Measurements from ENCODE around the gene KCNH1. TPM values are rescaled to one million over a fixed set of nuclear protein-coding genes. Genes with fewer than 3 reads are reported as not detected.

The KCNH1 gene
- total RNA-seq, 2 donors from 2014 or later, result not detected

- peaks cover 41% of the 10 kb centered on the region for H3K27me3 Mint-ChIP-seq
- H3K4me3 Mint-ChIP-seq, result no peak overlapping the region
- H3K36me3 Mint-ChIP-seq (ENCODE audit: low read depth), result no peaks in the 10 kb centered on the region
- no peaks in the 10 kb centered on the region for H3K9me3 Mint-ChIP-seq
- no peaks in the 10 kb centered on the region for H3K4me1 Mint-ChIP-seq
- H3K27ac Mint-ChIP-seq, result no peak overlapping the region
- no peak for ATAC-seq (replicated peaks)
Measured at GRCh38 chr1:210907251-210907805, 226.6 kb downstream of the KCNH1 start.

- ATAC-seq (replicated peaks), result no peak
- Mint-ChIP-seq H3K36me3 (ENCODE audit: low read depth) (no peaks in the 10 kb centered on the region), H3K4me3 (no peak overlapping the region), H3K4me1 (no peaks in the 10 kb centered on the region), H3K27ac (no peak overlapping the region), H3K9me3 (no peaks in the 10 kb centered on the region), H3K27me3 (peaks cover 46% of the 10 kb centered on the region)
Measured at GRCh38 chr1:210905944-210906453, 227.9 kb downstream of the KCNH1 start.

- no peak for ATAC-seq (replicated peaks)
Measured at GRCh38 chr1:210905365-210905904, 228.5 kb downstream of the KCNH1 start.

GRCh38 chr1:210901981-210902770 lies 231.8 kb downstream of the KCNH1 start:
- no peak overlapping the region for H3K4me3 Mint-ChIP-seq
- peaks cover 47% of the 10 kb centered on the region for H3K27me3 Mint-ChIP-seq
- H3K4me1 Mint-ChIP-seq, result no peaks in the 10 kb centered on the region
- ATAC-seq (replicated peaks), result no peak
- no peak overlapping the region for H3K27ac Mint-ChIP-seq
- no peaks in the 10 kb centered on the region for H3K9me3 Mint-ChIP-seq
- no peaks in the 10 kb centered on the region for H3K36me3 Mint-ChIP-seq (ENCODE audit: low read depth)

More at GRCh38 chr1:210905365-210905904, 228.5 kb downstream of the KCNH1 start:
- no peaks in the 10 kb centered on the region for H3K4me1 Mint-ChIP-seq
- no peak overlapping the region for H3K27ac Mint-ChIP-seq
- peaks cover 50% of the 10 kb centered on the region for H3K27me3 Mint-ChIP-seq
- H3K36me3 Mint-ChIP-seq (ENCODE audit: low read depth), result no peaks in the 10 kb centered on the region
- H3K9me3 Mint-ChIP-seq, result no peaks in the 10 kb centered on the region
- H3K4me3 Mint-ChIP-seq, result no peak overlapping the region

GRCh38 chr1:210900820-210901219 lies 233.1 kb downstream of the KCNH1 start:
- H3K4me1 Mint-ChIP-seq, result no peaks in the 10 kb centered on the region
- no peak overlapping the region for H3K4me3 Mint-ChIP-seq
- H3K36me3 Mint-ChIP-seq (ENCODE audit: low read depth), result no peaks in the 10 kb centered on the region
- no peaks in the 10 kb centered on the region for H3K9me3 Mint-ChIP-seq
- no peak for ATAC-seq (replicated peaks)
- peaks cover 42% of the 10 kb centered on the region for H3K27me3 Mint-ChIP-seq
- no peak overlapping the region for H3K27ac Mint-ChIP-seq

GRCh38 chr1:210900079-210900478 lies 233.9 kb downstream of the KCNH1 start:
- Mint-ChIP-seq H3K4me1 (no peaks in the 10 kb centered on the region), H3K27me3 (peaks cover 39% of the 10 kb centered on the region), H3K4me3 (no peak overlapping the region), H3K27ac (no peak overlapping the region), H3K36me3 (ENCODE audit: low read depth) (no peaks in the 10 kb centered on the region), H3K9me3 (no peaks in the 10 kb centered on the region)
- no peak for ATAC-seq (replicated peaks)

GRCh38 chr1:210899676-210900075 lies 234.3 kb downstream of the KCNH1 start:
- H3K4me3 Mint-ChIP-seq, result no peak overlapping the region
- H3K9me3 Mint-ChIP-seq, result peaks cover under 1% of the 10 kb centered on the region
- ATAC-seq (replicated peaks), result no peak
- peaks cover 35% of the 10 kb centered on the region for H3K27me3 Mint-ChIP-seq
- no peaks in the 10 kb centered on the region for H3K4me1 Mint-ChIP-seq
- no peaks in the 10 kb centered on the region for H3K36me3 Mint-ChIP-seq (ENCODE audit: low read depth)
- no peak overlapping the region for H3K27ac Mint-ChIP-seq

- H3K27me3 Mint-ChIP-seq, result peaks cover 31% of the 10 kb centered on the region
- no peak overlapping the region for H3K27ac Mint-ChIP-seq
- H3K4me3 Mint-ChIP-seq, result no peak overlapping the region
- no peaks in the 10 kb centered on the region for H3K4me1 Mint-ChIP-seq
- H3K9me3 Mint-ChIP-seq, result peaks cover 11% of the 10 kb centered on the region
- ATAC-seq (replicated peaks), result no peak
- H3K36me3 Mint-ChIP-seq (ENCODE audit: low read depth), result no peaks in the 10 kb centered on the region
Measured at GRCh38 chr1:210898473-210898872, 235.5 kb downstream of the KCNH1 start.

GRCh38 chr1:210883821-210884220 lies 250.1 kb downstream of the KCNH1 start:
- Mint-ChIP-seq H3K4me1 (no peaks in the 10 kb centered on the region), H3K27ac (no peak overlapping the region), H3K4me3 (no peak overlapping the region), H3K27me3 (peaks cover 28% of the 10 kb centered on the region), H3K36me3 (ENCODE audit: low read depth) (no peaks in the 10 kb centered on the region), H3K9me3 (peaks cover 3% of the 10 kb centered on the region)
- peak; percentile 27 for ATAC-seq (replicated peaks)

- Mint-ChIP-seq H3K4me1 (no peaks in the 10 kb centered on the region), H3K27ac (peak overlapping the region; percentile 23), H3K4me3 (no peak overlapping the region), H3K9me3 (peaks cover 3% of the 10 kb centered on the region), H3K27me3 (peaks cover 28% of the 10 kb centered on the region), H3K36me3 (ENCODE audit: low read depth) (no peaks in the 10 kb centered on the region)
- peak; percentile 81 for ATAC-seq (replicated peaks)
Measured at GRCh38 chr1:210882414-210883221, 251.3 kb downstream of the KCNH1 start.

- Mint-ChIP-seq H3K4me3 (no peak overlapping the region), H3K27ac (no peak overlapping the region), H3K9me3 (no peaks in the 10 kb centered on the region), H3K36me3 (ENCODE audit: low read depth) (no peaks in the 10 kb centered on the region), H3K4me1 (no peaks in the 10 kb centered on the region), H3K27me3 (peaks cover 17% of the 10 kb centered on the region)
- ATAC-seq (replicated peaks), result no peak
Measured at GRCh38 chr1:210878564-210878963, 255.4 kb downstream of the KCNH1 start.

GRCh38 chr1:210876275-210876674 lies 257.7 kb downstream of the KCNH1 start:
- Mint-ChIP-seq H3K36me3 (ENCODE audit: low read depth) (no peaks in the 10 kb centered on the region), H3K9me3 (no peaks in the 10 kb centered on the region), H3K4me1 (no peaks in the 10 kb centered on the region), H3K27ac (no peak overlapping the region), H3K27me3 (peaks cover 17% of the 10 kb centered on the region), H3K4me3 (no peak overlapping the region)
- no peak for ATAC-seq (replicated peaks)

- no peak overlapping the region for H3K4me3 Mint-ChIP-seq
- no peaks in the 10 kb centered on the region for H3K36me3 Mint-ChIP-seq (ENCODE audit: low read depth)
- no peaks in the 10 kb centered on the region for H3K4me1 Mint-ChIP-seq
- H3K9me3 Mint-ChIP-seq, result peaks cover 8% of the 10 kb centered on the region
- ATAC-seq (replicated peaks), result no peak
- no peak overlapping the region for H3K27ac Mint-ChIP-seq
- H3K27me3 Mint-ChIP-seq, result peaks cover 8% of the 10 kb centered on the region
Measured at GRCh38 chr1:210866532-210866931, 267.4 kb downstream of the KCNH1 start.

- Mint-ChIP-seq H3K36me3 (ENCODE audit: low read depth) (no peaks in the 10 kb centered on the region), H3K27ac (no peak overlapping the region), H3K9me3 (no peaks in the 10 kb centered on the region), H3K4me3 (no peak overlapping the region), H3K27me3 (peaks cover 4% of the 10 kb centered on the region), H3K4me1 (no peaks in the 10 kb centered on the region)
- no peak for ATAC-seq (replicated peaks)
Measured at GRCh38 chr1:210857705-210858104, 276.2 kb downstream of the KCNH1 start.
